GM12873 (cell line): ENCODE results near the gene TMC2.

Source experiments
- TF ChIP-seq, protein P1 (sequence below): IDR thresholded peaks from 2 replicates; pipeline ENCODE4 v1.5.1; 2012; ENCODE audit warnings: low read depth, mild to moderate bottlenecking, moderate library complexity, low read length, control low read depth; ENCODE audit not compliant: insufficient read depth; ENCODE audit errors: missing control alignments

Gene TMC2

GRCh38 chr20:2612073-2612472 is 75.7 kb downstream of the TMC2 start:
- TF ChIP-seq, protein P1, sequence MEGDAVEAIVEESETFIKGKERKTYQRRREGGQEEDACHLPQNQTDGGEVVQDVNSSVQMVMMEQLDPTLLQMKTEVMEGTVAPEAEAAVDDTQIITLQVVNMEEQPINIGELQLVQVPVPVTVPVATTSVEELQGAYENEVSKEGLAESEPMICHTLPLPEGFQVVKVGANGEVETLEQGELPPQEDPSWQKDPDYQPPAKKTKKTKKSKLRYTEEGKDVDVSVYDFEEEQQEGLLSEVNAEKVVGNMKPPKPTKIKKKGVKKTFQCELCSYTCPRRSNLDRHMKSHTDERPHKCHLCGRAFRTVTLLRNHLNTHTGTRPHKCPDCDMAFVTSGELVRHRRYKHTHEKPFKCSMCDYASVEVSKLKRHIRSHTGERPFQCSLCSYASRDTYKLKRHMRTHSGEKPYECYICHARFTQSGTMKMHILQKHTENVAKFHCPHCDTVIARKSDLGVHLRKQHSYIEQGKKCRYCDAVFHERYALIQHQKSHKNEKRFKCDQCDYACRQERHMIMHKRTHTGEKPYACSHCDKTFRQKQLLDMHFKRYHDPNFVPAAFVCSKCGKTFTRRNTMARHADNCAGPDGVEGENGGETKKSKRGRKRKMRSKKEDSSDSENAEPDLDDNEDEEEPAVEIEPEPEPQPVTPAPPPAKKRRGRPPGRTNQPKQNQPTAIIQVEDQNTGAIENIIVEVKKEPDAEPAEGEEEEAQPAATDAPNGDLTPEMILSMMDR = no peak

DNA sequence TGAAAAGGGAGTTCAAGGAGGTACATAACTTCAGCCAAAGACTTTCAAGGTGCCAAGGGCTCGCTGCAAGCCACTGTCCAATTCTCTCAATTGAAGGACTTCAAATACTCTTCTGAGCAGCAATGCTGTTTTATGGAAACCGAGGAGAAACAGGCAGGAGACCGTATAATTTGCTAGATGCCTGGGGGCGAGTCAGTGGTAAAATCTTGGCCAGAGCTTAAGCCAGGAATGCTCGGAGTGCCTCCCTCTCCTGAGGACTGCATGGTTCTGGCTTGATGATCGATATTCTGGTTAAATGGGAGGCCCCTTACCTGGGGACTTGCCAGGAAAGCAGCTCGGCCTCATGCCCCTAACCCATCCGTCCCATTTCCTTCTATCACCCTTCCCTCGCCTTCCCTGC is 80.3 kb downstream of the TMC2 start:
- TF ChIP-seq, protein P1 = no peak

- TF ChIP-seq, protein P1 = no peak
Observed at GRCh38 chr20:2617099-2617714, 80.8 kb downstream of the TMC2 start.

GRCh38 chr20:2618815-2619214 is 82.4 kb downstream of the TMC2 start:
- TF ChIP-seq, protein P1 = no peak

GRCh38 chr20:2619337-2619736 is 83.0 kb downstream of the TMC2 start:
- TF ChIP-seq, protein P1 = no peak

- TF ChIP-seq, protein P1 = no peak
Observed at GRCh38 chr20:2619961-2620595, 83.7 kb downstream of the TMC2 start.

GRCh38 chr20:2624190-2624589 is 87.8 kb downstream of the TMC2 start:
- TF ChIP-seq, protein P1 = no peak
